ENCODE measurements around the gene REN.

- TF ChIP-seq CTCF (IDR thresholded peaks at IDR 0.05; ENCODE audit: insufficient read depth, low read depth, low read length) (no peak), EZH2 (IDR thresholded peaks at IDR 0.05; ENCODE audit: insufficient read depth, low read length) (no peak)
These were observed 25.3 kb upstream of the REN start for GRCh38 chr1:204191456-204191855.
